GM10266 (cell line): ENCODE measurements around the gene FNDC3B.

Experiments
- DNase-seq: peaks from one replicate; pipeline ENCODE4 v3.0.0; 2012; ENCODE audit errors: extremely low spot score
- TF ChIP-seq, protein P1 (sequence below): IDR thresholded peaks from 2 replicates; pipeline ENCODE4 v1.5.1; 2012; ENCODE audit warnings: mild to moderate bottlenecking, low read depth; ENCODE audit not compliant: control insufficient read depth, insufficient read depth; ENCODE audit errors: missing control alignments

The FNDC3B gene

DNA sequence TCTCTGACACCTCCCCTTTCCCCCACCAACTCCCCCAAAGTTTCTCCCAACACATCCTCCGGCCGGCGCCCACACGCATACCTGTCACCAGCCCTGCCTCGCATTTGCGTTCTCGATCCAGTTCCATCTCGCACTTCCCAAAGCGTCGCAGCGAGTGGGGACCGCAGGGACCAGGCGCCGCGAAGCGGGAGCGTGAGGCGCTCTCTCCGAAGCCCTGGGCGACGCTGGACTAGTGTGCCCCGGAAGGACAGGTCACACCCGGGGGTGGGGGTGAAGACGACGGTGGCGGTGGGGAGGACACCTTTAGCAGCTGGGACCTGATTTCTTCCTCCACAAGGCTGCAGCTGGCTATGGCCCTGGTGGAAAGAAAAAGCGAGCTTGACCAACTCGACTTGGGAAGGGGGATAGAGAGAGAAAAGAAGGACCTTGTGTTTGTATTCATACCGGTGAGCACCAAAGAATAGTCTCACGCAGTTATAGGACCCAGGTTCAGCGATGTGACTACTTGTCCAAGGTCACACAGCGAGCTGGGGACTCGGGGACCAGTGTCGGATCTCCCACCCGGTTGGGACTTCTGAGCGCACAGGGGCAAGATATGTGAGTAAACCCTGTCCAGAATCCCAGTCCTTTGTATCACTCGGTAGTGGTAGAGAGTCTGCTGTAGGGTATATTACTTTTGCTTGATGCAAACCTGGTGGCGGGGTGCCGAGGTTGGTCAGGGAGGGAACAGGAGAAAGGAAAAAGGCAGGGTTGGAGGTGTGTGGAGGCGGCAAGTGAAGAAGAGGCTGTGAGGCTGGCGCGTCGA lies 409.5 kb downstream of the FNDC3B start:
- DNase-seq: no peak
- TF ChIP-seq, protein P1, sequence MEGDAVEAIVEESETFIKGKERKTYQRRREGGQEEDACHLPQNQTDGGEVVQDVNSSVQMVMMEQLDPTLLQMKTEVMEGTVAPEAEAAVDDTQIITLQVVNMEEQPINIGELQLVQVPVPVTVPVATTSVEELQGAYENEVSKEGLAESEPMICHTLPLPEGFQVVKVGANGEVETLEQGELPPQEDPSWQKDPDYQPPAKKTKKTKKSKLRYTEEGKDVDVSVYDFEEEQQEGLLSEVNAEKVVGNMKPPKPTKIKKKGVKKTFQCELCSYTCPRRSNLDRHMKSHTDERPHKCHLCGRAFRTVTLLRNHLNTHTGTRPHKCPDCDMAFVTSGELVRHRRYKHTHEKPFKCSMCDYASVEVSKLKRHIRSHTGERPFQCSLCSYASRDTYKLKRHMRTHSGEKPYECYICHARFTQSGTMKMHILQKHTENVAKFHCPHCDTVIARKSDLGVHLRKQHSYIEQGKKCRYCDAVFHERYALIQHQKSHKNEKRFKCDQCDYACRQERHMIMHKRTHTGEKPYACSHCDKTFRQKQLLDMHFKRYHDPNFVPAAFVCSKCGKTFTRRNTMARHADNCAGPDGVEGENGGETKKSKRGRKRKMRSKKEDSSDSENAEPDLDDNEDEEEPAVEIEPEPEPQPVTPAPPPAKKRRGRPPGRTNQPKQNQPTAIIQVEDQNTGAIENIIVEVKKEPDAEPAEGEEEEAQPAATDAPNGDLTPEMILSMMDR: no peak

DNA sequence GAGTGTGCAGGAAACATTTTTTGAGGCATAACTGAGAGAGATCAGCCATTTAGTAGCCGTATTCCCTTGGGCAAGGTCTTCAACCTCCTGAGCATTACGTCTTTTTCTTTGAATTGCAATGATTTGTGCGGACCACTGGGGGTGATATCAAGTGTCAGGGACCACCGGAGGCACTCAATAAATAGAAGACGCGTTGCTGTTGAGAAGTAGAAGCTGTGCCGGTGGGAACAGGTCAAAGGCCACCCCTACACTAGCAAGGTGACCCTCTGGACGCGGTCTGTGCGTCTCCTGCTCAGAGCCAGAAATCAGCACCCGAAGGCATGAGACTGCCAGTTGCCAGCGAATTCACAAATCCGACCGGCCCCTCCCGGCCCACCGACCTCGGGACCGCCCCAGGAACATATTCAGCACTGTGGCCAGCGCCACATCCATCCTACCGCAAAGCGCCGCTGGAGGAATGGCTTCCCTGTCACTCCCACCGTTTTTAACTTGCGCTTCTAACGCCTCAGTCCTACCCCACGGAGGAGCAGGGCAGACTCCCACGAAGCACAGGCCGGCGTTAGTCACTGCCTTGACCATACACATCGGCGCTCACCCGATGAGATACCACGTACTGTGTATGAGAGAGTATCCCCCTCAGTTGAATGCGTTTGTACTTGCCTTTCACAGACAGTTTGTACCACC lies 410.2 kb downstream of the FNDC3B start:
- no peak for DNase-seq
- TF ChIP-seq, protein P1: no peak
